ENCODE data around the gene ARID1B.

ARID1B gene

DNA sequence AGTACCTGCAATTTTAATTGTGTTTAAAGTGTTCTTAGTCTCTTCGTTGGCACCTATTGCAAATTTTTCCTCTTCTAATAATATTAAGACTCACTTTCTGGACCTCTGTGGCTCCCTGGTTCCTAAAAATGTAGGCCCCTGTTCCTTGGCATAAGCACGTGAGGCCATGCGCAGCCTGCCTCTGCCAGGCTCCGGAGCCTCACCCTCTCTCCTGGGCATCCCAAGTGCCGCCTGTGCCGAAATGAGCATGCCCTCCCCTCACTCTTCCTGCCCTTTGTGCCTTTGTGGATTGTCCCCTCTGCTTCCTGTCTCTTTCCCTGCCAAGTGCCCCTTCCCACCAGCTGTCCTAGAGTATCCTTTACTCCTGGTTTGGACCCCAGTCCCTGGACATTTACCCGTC is 300.1 kb downstream of the ARID1B start:
- no peak for DNase-seq (ENCODE audit: low read depth)

DNA sequence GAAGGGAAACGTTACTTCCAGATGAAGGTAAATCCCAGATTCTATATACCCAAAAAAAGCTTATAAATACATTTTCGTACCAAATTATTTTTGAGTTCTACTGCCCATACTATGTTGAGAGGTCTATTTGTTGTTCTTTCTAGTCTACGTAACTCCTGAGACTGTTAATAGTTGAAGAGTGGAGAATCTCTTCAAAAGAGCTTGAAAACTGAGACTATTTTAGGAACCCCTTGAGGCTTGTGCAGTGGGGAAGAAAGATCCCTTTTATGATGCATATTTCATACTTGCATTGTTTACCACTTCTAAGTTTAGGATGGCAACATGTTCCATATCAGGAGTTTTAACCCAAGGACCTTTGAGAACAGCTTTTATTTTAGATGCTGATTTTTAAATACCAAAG is 301.1 kb downstream of the ARID1B start:
- DNase-seq (ENCODE audit: low read depth), result no peak

DNA sequence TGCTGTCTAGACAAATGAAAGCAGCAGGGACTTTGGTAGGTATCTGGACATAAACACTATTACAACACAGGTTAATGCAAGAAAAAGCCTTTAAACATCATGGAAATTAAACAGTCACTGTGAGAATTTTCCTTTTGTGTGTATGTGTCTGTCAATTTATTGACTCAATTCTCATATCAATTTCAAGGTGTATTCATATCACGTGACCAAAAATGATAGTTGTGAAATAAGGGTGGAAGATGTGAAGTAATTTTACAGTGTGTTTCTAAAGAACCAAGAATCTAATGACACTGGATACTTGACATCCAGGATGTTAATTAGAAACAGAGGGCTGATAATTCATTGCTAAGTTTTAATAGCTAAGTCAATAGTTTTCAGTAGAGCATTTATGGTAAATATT is 302.1 kb downstream of the ARID1B start:
- DNase-seq (ENCODE audit: low read depth), result no peak

DNA sequence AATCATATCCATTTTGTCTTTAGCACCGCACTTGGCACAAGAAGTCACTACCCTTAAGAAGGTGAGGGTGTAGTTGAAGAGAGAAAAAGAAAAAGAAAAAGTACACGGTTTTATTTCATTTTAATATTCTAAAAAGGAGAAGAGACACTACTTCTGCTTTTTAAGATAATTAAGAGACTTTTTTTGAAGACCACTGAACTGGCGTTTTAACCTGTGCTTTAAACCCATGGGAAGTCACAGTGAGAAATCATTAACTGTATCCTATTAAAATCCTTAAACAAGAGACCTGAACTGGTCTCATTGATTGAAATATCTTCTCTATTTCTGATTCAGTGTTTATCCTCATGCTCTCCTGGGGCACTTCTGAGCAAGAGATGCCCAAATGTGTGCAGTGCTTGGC is 302.6 kb downstream of the ARID1B start:
- DNase-seq (ENCODE audit: low read depth), result no peak

DNA sequence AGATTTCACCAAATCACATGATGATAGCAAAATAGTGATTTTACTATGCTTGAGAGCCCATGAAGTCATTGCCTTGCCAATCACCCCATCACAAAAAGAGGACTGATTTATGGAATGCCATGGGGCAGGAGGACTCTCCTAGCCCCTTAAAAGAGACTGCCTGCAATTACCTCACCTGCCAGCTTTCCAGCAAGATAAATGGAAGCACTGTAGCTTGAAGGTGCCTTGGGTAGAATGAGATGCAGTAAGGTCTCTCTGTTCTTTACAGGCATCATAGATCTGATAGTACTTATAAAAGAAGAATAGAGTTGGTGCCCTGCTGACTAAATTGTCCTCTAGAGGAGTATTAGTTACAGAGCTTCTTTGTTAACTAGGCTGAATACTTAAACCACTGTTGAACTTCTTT is 303.8 kb downstream of the ARID1B start:
- no peak for DNase-seq (ENCODE audit: low read depth)

DNA sequence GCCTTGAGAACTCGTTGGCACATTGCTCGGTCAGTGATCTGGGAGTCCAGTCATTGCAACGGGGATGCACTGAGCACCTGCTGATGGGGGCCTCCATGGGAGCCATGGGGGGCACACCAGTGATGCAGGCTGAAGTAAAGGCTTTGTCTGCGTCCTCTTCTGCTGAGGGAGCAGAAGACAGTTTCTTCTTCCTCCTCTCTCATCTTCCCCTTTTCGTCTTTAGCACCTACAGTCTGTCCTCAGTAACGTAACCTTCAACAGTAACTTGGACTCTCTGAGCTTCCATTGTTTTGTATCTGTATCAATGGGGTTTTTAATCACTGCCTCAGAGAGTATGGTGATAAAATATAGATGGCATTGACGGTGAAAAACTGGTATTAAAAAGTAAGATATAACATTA is 306.2 kb downstream of the ARID1B start:
- DNase-seq (ENCODE audit: low read depth), result no peak

DNA sequence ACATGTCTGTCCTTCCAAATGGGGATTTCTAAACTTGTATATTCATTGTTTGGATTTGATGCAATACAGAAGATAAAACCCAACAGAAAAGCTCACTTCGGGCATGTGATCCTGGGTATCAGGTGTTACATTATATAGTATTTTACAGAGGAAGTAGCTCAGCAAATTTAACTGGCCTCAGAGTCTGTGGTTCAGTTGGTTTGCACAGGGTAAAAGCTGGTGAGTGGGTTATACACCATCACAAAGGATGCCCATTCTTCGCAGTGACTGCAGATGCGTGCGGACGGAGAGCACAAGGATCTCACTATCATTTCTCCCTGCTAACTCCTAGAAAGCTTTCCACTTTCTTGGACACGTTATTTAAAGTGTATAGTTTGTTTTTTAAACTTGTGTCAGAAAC is 309.5 kb downstream of the ARID1B start:
- DNase-seq (ENCODE audit: low read depth), result no peak

DNA sequence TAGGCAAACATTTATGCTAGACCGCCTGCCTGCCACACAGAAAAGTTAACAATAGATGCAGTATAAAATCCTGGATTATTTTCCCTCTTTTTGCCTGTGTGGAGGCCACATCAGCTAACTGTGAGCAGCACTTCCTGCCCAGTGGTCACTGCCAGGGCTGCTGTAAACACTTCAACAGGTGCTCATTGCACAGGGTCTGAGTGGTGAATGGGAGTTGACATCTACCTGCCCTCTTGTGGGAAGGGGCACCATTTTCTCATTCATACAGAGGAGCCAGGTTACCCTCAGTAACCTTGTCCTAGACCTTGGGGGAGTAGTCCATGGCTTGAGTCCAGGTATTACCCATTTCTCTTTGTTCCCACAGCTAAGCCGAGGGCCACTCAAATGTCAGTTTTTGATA is 310.8 kb downstream of the ARID1B start:
- no peak for DNase-seq (ENCODE audit: low read depth)

DNA sequence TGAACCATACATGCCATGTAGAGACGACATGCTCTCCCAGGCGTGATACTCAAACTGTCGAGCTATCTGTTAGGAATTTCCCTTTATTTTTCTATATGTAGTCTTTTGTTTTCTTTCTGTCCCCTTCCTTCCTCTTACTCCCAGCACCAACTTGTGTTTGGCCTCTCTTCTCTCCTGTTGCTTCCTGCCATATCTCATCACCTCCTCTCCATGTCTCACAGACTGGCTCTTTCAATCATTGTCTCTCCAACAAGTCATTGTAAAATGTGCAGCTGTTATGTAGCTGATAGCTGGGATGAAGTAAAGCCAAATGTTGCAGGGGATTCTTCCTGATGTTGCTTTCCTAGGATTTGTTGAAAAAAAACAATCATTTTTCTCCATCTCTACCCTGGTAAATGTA is 311.7 kb downstream of the ARID1B start:
- no peak for DNase-seq (ENCODE audit: low read depth)

DNA sequence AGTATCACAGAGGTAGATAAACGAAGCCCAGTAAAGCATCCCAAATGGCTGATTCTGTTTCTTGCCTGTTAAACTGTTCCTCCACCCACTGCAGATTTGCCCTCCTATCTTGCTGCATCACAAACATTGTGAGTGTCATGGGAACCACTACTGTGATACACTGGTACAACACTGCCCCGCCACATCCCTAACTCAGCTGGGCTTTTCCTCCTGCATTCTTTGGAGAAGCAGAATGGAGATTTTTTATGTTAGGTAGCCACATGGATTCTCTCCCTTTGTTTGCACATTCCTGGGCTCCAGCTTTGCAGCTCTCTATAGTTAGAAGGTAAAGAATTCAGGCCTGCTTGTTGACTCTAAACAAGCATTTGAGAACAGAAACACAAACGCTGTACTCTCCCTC is 312.1 kb downstream of the ARID1B start:
- peak; percentile 61 for DNase-seq (ENCODE audit: low read depth)

DNA sequence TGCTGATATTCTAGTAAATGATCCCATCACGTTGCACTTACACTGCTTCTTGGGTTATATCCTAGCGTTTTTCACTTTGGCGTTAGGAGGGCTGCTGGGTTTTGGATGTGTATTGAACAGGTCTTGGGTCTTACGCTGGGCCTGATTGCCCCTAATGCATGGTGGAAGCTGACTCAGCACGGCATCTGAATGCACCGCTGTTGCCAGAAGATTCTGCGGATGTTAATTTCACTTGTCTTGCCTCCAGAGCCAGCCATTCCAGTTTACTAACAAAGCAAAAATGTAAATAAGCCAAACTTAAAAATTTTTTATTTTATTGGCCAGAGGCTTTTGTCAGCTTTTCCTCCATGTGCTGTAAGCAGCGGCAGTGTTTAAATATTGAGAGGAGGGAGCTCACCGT is 312.7 kb downstream of the ARID1B start:
- DNase-seq (ENCODE audit: low read depth), result peak; percentile 61

DNA sequence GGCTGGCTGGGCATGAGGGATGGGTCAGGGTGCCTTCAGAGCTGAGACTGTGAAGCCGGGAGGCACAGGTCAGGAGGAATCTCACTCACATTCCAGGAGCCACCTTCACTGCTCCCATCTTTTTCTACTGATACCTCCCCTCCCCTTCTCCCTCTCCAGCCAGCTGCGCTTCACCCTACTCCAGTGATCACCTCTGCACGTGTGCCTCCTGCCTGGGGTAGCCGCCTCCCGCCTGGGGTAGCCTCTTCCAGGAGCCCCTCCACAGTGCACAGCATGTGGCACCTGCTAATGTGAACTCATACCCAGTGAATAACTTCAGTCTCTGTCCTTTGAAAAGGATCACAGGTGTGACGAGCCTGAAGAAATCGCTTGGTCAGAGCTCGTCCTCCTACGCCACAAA is 313.6 kb downstream of the ARID1B start:
- no peak for DNase-seq (ENCODE audit: low read depth)

DNA sequence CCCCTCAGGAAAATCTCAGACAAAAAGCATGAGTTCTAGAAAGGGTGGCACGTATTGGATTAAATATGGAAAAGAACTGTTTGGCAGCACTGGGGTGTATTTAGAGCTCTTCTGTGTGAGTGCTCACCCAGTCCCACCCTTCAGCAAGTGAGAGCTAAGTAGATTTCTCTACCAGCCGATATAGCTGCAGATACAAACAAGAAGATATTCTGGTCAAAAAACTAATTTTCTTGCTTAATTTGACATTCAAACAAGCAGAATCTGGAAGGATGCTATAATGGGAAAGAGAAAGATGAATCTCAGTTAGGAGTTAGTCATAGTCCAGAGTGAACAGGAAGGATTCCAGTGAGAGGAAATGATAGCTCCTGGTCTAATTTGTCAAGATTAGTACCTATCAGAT is 314.1 kb downstream of the ARID1B start:
- DNase-seq (ENCODE audit: low read depth), result no peak

DNA sequence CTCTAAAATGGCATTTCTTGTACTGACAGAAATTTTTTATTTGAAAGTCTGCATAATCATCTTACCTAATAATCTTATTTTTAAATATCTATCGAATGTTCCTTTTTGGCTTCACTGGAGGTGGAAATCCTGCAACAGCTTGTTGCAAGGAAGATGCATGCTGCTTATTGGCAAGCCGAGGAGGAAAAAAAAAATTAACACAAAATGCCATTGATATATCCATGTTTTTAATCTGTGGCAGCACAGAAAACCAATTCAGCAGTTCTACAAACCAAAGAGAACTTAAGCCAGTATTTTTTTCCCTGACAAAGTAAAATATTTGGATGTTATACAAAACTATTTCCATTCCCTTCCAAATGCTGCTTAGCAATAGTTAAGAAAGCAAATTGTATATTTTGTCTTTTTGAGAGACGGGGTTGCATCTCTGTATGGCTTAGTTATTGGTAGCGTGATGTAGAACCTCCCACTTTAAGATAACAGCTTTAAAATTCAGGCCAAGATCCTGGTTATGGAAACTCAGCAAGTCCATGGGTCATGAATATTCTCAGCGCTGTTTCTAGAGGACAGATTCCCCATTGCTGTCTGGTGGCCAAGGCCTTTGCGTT is 314.8 kb downstream of the ARID1B start:
- DNase-seq (ENCODE audit: low read depth), result no peak

DNA sequence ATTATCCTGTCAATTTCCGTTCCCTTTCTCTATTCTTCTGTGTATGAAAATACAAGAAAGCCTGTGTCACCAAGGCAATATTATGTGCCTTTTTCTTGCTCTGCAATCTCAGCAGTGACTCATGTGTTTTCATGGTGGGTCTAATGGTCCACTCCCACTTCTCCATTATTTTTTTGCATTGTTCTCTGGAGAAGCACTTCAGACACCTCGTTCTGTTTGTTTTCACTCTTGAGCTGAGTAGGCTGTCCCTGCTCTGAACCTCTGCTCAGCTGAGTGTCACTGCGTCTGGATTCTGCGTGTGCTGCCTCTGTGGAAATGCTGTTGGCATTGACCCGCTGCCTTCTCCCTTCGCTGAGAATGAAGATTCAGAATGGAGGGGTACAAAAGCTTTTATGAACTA is 315.6 kb downstream of the ARID1B start:
- no peak for DNase-seq (ENCODE audit: low read depth)

DNA sequence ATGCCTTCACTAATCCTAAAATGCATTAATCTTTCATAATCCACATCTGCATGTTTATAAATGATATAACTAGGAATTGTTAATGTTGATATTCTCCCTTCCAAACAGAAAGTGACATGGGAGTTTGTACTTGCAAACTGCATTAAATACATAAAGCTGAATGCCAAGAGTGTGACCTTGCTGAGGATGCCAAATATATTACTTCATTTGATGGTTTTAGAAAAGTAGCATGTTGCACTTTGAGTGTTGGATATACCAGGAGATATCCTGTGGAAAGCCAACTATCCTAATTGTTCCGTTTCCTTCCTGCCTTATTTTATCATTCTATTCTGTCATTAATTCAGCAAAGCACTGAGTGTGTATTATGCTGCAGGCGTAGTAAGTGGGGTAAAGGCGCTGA is 316.4 kb downstream of the ARID1B start:
- DNase-seq (ENCODE audit: low read depth), result no peak

DNA sequence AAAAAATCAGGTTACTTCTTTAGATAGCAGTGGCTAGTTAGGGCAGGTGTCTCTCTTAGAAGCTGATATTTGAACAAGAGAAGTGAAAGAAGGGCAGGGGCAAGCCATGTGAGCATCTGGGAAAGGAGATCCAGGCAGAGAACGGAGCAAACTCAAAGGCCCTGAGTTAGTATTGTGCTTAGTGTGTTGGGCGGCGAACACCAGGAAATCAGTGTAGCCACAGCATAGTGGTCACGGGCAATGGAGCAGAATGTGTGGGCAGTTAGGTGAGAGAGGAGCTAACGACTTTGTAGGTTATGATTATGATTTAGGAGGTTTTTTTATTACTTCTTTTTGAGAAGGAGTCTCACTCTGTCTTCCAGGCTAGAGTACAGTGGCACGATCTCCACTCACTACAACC is 316.9 kb downstream of the ARID1B start:
- DNase-seq (ENCODE audit: low read depth), result no peak

DNA sequence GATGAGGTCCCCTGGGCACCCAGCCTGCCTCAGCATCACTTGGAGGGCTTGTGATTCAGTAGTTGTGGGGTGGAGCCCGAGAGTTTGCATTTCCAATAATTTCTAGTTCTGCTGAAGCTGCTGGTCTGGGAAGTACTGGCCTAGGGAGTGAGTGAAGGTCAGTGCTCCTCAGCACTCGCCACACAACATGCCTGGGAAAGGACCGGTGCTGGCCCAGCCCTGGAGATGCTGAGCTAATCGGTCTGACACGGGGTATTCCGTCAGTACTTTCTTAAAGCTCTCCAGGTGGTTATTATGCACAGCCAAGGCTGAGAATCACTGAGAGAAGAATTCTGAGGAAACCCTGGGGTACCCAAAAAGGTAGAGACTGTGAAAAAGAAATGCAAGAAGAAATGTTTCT is 317.9 kb downstream of the ARID1B start:
- DNase-seq (ENCODE audit: low read depth), result no peak

DNA sequence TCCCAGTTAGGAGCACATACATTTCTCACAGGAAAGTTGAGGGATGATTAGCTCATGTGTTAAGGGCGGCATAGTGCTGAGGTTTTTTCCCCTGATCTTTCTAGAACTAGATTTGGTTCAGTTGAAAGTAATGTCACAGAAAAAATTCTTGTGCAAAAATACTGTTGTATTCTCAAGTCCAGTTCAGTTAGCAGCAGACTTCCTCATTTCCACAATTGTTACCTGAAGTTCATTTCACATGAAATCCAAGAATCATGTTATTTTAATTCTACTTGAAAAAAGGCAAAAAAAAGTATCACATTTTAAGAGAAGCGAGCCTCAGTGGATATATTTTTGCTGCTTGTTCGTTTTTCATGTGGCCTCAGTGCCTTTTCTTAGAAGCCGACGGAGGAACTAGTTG is 318.4 kb downstream of the ARID1B start:
- DNase-seq (ENCODE audit: low read depth), result no peak

DNA sequence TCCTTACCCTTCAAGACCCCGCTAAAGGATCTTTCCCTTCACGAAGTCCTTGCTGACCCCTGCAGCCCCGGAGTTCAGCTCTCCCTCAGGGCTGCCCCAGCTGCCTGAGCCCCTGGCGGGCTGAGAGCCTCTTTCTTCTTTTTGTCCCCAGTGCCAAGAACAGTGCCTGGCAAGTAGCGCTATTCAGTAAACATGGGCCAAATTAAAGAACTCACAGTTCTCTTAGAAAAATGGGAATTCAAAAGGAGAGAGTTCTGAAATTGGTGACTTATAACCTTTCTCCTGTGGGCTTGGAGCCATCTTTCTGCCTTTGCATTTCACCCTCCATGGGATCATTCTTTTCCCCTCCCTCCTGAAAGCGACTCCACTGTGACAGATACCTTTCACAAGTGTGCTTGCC is 318.9 kb downstream of the ARID1B start:
- DNase-seq (ENCODE audit: low read depth), result no peak

DNA sequence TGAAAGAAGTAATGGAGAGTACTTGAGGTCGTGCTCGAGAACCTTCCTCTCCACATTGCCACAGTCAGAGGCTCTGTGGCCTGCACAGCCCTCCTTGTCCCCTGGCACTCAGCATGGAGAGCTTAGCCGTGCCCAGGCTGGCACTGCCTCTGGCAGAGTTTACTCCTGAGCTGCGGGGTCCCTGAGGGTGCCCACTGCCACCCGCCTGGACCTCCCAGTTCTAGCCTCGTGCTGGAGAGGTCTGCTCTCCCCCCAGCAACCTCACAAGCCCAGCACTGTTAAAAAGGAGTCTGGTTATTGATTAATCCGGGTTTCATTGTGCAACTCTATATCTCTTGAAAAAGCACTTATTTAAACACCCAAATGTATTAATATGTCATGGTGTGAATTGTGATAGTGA is 319.3 kb downstream of the ARID1B start:
- DNase-seq (ENCODE audit: low read depth), result no peak

DNA sequence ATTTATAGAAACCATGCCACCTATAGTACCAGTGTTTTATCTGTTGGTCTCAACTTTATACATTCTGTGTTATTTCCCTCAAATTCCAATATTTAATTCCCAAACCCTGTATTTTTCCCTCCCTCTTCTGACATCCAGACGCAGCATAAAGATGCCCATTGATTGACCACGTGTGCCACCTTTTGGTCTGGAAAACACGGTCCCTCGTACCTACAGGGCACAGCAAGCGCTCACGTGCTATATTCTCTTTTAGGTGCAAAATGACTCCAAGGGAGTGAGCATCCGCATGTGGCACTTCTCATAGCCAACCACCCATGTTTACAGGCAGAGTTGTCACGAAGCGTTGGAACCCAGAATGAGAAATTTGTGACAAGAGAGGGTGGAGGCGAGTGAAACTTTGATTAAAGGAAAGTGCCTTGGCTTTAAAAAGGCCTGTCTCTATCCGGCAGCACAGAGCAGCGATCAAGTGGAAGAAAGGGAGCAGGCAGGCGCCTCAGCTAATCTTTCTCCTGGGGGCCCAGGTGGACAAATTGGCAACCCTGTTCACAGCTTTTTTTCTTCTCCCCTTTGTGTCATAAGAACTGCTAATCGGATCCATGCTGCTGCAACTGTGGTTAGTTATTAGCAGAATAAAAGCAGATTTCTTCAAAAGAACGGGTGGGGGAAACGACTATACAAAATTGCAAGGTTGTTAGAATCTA is 320.2 kb downstream of the ARID1B start:
- DNase-seq (ENCODE audit: low read depth), result no peak

DNA sequence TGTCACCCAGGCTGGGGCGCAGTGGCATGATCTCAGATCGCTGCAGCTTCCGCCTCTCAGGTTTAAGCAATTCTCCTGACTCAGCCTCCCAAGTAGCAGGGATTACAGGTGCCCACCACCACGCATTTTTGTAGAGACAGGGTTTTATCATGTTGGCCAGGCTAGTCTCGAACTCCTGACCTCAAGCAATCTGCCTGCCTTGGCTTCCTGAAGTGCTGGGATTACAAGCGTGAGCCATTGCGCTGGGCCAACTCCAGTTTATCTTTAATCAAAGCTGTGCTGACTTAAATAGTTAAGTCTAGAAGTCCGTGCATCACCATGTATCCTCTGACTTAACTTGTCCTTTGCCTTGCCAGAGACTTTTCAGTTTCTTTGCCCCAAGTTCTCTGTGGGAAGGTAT is 321.8 kb downstream of the ARID1B start:
- DNase-seq (ENCODE audit: low read depth), result no peak

DNA sequence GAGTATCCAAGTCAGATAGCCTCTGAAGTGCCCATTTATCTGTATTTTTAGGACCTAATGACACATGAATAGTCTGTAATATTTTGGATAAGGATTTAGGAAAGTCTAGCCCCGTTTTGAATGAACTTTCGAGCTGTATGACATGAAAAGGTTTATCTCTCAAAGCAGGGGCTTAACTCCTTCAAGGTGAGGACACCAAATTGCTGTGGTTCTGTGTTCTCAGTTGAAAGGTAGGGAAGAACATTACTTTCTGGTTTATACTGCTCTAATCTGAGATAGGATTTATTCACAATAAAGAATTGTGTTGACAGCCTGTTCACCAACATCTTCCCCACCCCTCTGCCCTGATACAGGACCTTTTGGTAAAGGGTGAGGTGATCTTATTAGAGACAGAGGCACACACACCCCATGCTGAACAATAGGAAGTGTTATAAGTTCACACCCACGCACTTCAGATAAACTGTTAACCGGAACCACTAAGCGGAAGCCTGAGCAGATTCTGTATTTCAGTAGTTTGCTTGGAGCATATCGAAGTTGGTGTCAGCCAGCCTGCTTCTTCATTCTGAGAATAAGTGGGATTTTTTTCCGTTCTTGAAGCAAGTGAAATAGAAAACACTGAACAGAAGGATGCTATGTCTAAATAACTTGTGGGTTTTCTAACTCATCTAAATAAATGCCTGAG is 322.9 kb downstream of the ARID1B start:
- DNase-seq (ENCODE audit: low read depth), result no peak

All from fibroblast of gingiva (primary cell).